HepG2 (cell line): ENCODE measurements around the gene DSTN. TPM values are rescaled to one million over a fixed set of nuclear protein-coding genes. Genes with fewer than 3 reads are reported as not detected.
A peak's percentile ranks its signal among the peaks of the same experiment; 100 is the strongest.

Experiments used
- ARNT ChIP-seq: fragments of 450-650 bp; IDR thresholded peaks from 2 replicates; pipeline ENCODE4 v1.6.1; 2017
- KDM1A ChIP-seq: IDR thresholded peaks from 2 replicates; pipeline ENCODE4 v1.6.1; 2016; ENCODE audit warnings: missing compliant biosample characterization
- MAFF ChIP-seq: IDR thresholded peaks from 2 replicates; pipeline ENCODE4 v1.6.1; 2011; ENCODE audit warnings: low read depth, low read length, improper control_type of control experiment
- MED13 ChIP-seq: sonication (generic); formaldehyde crosslinking; IDR thresholded peaks from 2 replicates; pipeline ENCODE4 v1.5.0; 2020; ENCODE audit warnings: missing genetic modification reagents
- MLLT10 ChIP-seq: sonication (generic); formaldehyde crosslinking; IDR thresholded peaks from 2 replicates; pipeline ENCODE4 v1.4.0; 2020; ENCODE audit warnings: missing genetic modification reagents
- PAF1 ChIP-seq: IDR thresholded peaks from 2 replicates; pipeline ENCODE4 v1.6.1; 2016; ENCODE audit warnings: missing genetic modification reagents, missing compliant biosample characterization
- REPIN1 ChIP-seq: sonication (generic); formaldehyde crosslinking; IDR thresholded peaks from 2 replicates; pipeline ENCODE4 v1.8.0; 2022; ENCODE audit warnings: missing genetic modification reagents, low read depth, mild to moderate bottlenecking, borderline replicate concordance
- RFX1 ChIP-seq: fragments of 450-650 bp; IDR thresholded peaks from 2 replicates; pipeline ENCODE4 v1.6.1; 2017
- SOX5 ChIP-seq: IDR thresholded peaks from 2 replicates; pipeline ENCODE4 v1.6.1; 2016; ENCODE audit warnings: borderline replicate concordance
- ZFX ChIP-seq: sonication (generic); formaldehyde crosslinking; IDR thresholded peaks from 2 replicates; pipeline ENCODE4 v1.4.0; 2020; ENCODE audit warnings: mild to moderate bottlenecking, low read depth, missing genetic modification reagents, moderate library complexity
- ZNF207 ChIP-seq: fragments of 450-650 bp; IDR thresholded peaks from 2 replicates; pipeline ENCODE4 v1.6.1; 2016; ENCODE audit warnings: antibody characterized with exemption, borderline replicate concordance
- ZNF383 ChIP-seq: sonication (generic); formaldehyde crosslinking; IDR thresholded peaks from 2 replicates; pipeline ENCODE4 v1.4.0; 2020; ENCODE audit warnings: missing genetic modification reagents, mild to moderate bottlenecking, borderline replicate concordance
- ZNF441 ChIP-seq: sonication (generic); formaldehyde crosslinking; IDR thresholded peaks from 2 replicates; pipeline ENCODE4 v1.7.0; 2021; ENCODE audit warnings: missing genetic modification reagents, borderline replicate concordance
- ZNF552 ChIP-seq: sonication (generic); formaldehyde crosslinking; IDR thresholded peaks from 2 replicates; pipeline ENCODE4 v1.9.0; 2022; ENCODE audit warnings: missing genetic modification reagents, mild to moderate bottlenecking, borderline replicate concordance
- polyA plus RNA-seq, 8 experiments: library from polyadenylated mRNA; depleted of rRNA in 3 of 8; stranded (reverse) in 7 of 8; unstranded in 1 of 8; fragments of >200 nt; fragmentation: Illumina TruSeq in 4 of 8; extraction: Trizol in 4 of 8; gene quantifications; 2 replicates each; pipeline versions ENCODE4 v1.2.1 to v1.2.3, GENCODE V29; 2011 to 2016; ENCODE audit warnings: low read depth in 4 of 8, missing spikeins in 1 of 8, mixed read lengths in 1 of 8; ENCODE audit not compliant: insufficient read depth in 1 of 8
- total RNA-seq, 5 experiments: library from RNA; depleted of rRNA; stranded (reverse); fragments of >200 nt; fragmentation: Illumina TruSeq; extraction: Trizol; gene quantifications; 2 replicates each; pipeline ENCODE4 v1.2.3, GENCODE V29; 2016; ENCODE audit warnings: low read depth in 1 of 5
- TF ChIP-seq, protein P1 (sequence below): sonication (generic); formaldehyde crosslinking; IDR thresholded peaks from 2 replicates; pipeline ENCODE4 v1.4.0; 2020; ENCODE audit warnings: missing genetic modification reagents, borderline replicate concordance
- TF ChIP-seq, protein P2 (sequence below): IDR thresholded peaks from 2 replicates; pipeline ENCODE4 v1.6.1; 2016; ENCODE audit warnings: control low read depth
- TF ChIP-seq, protein P3 (sequence below): sonication (generic); formaldehyde crosslinking; IDR thresholded peaks from 2 replicates; pipeline ENCODE4 v1.5.0; 2020; ENCODE audit warnings: missing genetic modification reagents
- TF ChIP-seq, protein P4 (sequence below), 2 experiments: sonication (generic) in 1 of 2; formaldehyde crosslinking in 1 of 2; IDR thresholded peaks; 2 replicates each; pipeline versions ENCODE4 v1.6.1 to v1.9.0; 2014 to 2022; ENCODE audit warnings: antibody characterized with exemption in 1 of 2, borderline replicate concordance in 1 of 2, inconsistent platforms in 1 of 2, low read depth in 1 of 2, missing genetic modification reagents in 1 of 2

The DSTN gene
- total and polyA plus RNA-seq, 2 of the 13 experiments (the other 11 are each of a cell fraction or from before 2014, with no cell fraction given) = 27.6 to 106 TPM

DNA sequence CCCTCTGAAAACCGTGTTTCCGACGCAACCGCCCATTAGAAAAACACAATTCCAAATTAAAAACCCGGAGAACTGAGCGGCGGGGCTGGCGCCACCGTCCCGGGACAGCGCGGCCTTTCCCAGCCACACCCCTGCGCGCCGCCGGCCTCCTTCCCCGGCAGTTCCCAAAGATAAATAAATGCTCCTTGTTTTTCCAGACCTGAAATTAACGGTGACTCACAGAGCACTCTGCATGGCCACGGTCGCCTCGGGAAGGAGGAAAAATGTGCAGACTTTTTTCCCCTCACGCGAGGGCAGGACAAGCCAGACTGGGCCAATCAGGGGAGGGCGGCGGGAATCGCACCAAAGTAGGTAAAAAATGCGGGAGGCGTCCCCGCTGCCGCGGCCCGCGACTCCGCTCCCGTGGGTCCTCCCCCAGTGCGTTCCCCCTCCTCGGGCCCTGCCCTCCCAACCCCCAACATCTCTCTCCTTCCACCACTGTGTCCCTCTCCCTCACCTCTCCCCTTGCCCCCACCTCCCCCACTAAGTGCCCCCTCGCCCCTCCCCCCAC, 828 bp upstream of the DSTN start (continued):
- TF ChIP-seq, protein P1, sequence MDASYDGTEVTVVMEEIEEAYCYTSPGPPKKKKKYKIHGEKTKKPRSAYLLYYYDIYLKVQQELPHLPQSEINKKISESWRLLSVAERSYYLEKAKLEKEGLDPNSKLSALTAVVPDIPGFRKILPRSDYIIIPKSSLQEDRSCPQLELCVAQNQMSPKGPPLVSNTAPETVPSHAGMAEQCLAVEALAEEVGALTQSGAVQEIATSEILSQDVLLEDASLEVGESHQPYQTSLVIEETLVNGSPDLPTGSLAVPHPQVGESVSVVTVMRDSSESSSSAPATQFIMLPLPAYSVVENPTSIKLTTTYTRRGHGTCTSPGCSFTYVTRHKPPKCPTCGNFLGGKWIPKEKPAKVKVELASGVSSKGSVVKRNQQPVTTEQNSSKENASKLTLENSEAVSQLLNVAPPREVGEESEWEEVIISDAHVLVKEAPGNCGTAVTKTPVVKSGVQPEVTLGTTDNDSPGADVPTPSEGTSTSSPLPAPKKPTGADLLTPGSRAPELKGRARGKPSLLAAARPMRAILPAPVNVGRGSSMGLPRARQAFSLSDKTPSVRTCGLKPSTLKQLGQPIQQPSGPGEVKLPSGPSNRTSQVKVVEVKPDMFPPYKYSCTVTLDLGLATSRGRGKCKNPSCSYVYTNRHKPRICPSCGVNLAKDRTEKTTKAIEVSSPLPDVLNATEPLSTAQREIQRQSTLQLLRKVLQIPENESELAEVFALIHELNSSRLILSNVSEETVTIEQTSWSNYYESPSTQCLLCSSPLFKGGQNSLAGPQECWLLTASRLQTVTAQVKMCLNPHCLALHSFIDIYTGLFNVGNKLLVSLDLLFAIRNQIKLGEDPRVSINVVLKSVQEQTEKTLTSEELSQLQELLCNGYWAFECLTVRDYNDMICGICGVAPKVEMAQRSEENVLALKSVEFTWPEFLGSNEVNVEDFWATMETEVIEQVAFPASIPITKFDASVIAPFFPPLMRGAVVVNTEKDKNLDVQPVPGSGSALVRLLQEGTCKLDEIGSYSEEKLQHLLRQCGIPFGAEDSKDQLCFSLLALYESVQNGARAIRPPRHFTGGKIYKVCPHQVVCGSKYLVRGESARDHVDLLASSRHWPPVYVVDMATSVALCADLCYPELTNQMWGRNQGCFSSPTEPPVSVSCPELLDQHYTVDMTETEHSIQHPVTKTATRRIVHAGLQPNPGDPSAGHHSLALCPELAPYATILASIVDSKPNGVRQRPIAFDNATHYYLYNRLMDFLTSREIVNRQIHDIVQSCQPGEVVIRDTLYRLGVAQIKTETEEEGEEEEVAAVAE (CRISPR knock-in tag) = no peak; the same call in 1 of the 2 replicates
- TF ChIP-seq ZNF383 (CRISPR knock-in tag) = no peak; the same call in 1 of the 2 replicates
- TF ChIP-seq MLLT10 = no peak
- TF ChIP-seq, protein P2, sequence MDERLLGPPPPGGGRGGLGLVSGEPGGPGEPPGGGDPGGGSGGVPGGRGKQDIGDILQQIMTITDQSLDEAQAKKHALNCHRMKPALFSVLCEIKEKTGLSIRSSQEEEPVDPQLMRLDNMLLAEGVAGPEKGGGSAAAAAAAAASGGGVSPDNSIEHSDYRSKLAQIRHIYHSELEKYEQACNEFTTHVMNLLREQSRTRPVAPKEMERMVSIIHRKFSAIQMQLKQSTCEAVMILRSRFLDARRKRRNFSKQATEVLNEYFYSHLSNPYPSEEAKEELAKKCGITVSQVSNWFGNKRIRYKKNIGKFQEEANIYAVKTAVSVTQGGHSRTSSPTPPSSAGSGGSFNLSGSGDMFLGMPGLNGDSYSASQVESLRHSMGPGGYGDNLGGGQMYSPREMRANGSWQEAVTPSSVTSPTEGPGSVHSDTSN (CRISPR knock-in tag) = no peak
- no peak for TF ChIP-seq ARNT
- TF ChIP-seq, protein P3, sequence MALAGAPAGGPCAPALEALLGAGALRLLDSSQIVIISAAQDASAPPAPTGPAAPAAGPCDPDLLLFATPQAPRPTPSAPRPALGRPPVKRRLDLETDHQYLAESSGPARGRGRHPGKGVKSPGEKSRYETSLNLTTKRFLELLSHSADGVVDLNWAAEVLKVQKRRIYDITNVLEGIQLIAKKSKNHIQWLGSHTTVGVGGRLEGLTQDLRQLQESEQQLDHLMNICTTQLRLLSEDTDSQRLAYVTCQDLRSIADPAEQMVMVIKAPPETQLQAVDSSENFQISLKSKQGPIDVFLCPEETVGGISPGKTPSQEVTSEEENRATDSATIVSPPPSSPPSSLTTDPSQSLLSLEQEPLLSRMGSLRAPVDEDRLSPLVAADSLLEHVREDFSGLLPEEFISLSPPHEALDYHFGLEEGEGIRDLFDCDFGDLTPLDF = 0 out of 2 replicates have a peak, but pooled peaks have one; percentile 39
- TF ChIP-seq MAFF = no peak
- TF ChIP-seq SOX5 (CRISPR knock-in tag) = 0 out of 2 replicates have a peak, but pooled peaks have one; percentile 27
- TF ChIP-seq RFX1 = no peak
- no peak for TF ChIP-seq ZNF552
- TF ChIP-seq KDM1A (CRISPR knock-in tag) = no peak
- TF ChIP-seq REPIN1 (CRISPR knock-in tag) = no peak
- no peak for TF ChIP-seq ZNF207
- no peak for TF ChIP-seq PAF1 (CRISPR knock-in tag)
- peak; percentile 63 for TF ChIP-seq ZFX (CRISPR knock-in tag)
- no peak for TF ChIP-seq ZNF441
- TF ChIP-seq, protein P4, sequence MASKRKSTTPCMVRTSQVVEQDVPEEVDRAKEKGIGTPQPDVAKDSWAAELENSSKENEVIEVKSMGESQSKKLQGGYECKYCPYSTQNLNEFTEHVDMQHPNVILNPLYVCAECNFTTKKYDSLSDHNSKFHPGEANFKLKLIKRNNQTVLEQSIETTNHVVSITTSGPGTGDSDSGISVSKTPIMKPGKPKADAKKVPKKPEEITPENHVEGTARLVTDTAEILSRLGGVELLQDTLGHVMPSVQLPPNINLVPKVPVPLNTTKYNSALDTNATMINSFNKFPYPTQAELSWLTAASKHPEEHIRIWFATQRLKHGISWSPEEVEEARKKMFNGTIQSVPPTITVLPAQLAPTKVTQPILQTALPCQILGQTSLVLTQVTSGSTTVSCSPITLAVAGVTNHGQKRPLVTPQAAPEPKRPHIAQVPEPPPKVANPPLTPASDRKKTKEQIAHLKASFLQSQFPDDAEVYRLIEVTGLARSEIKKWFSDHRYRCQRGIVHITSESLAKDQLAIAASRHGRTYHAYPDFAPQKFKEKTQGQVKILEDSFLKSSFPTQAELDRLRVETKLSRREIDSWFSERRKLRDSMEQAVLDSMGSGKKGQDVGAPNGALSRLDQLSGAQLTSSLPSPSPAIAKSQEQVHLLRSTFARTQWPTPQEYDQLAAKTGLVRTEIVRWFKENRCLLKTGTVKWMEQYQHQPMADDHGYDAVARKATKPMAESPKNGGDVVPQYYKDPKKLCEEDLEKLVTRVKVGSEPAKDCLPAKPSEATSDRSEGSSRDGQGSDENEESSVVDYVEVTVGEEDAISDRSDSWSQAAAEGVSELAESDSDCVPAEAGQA (IDR thresholded peaks at IDR 0.05; ENCODE audit: low read depth) = no peak
- TF ChIP-seq, protein P4 (CRISPR knock-in tag; IDR thresholded peaks at IDR 0.05; ENCODE audit: borderline replicate concordance) = no peak
- TF ChIP-seq MED13 (CRISPR knock-in tag) = 0 out of 2 replicates have a peak, but pooled peaks have one; percentile 45
